ENCODE data around the gene MMP24OS.

The MMP24OS gene

GRCh38 chr20:35303382-35303734 is 25.4 kb upstream of the MMP24OS start:
- TF ChIP-seq MAX (IDR thresholded peaks at IDR 0.05): no peak
- no peak for TF ChIP-seq EGR1 (IDR thresholded peaks at IDR 0.05)
- no peak for TF ChIP-seq YY1 (IDR thresholded peaks at IDR 0.05; ENCODE audit: low read depth)
- no peak for TF ChIP-seq TEAD4 (IDR thresholded peaks at IDR 0.05)
- TF ChIP-seq FOXM1 (IDR thresholded peaks at IDR 0.05; ENCODE audit: borderline replicate concordance, low read depth): no peak
- no peak for TF ChIP-seq USF1 (IDR thresholded peaks at IDR 0.05)
- TF ChIP-seq NFIC (IDR thresholded peaks at IDR 0.05): no peak
- TF ChIP-seq CREB1 (IDR thresholded peaks at IDR 0.05; ENCODE audit: low read depth): no peak
- no peak for TF ChIP-seq EP300 (IDR thresholded peaks at IDR 0.05; ENCODE audit: borderline replicate concordance)
- no peak for TF ChIP-seq RAD21 (IDR thresholded peaks at IDR 0.05; ENCODE audit: low read depth)
- no peak for TF ChIP-seq ZBTB7A (IDR thresholded peaks at IDR 0.05; ENCODE audit: low read depth)
- no peak for TF ChIP-seq TCF12 (IDR thresholded peaks at IDR 0.05; ENCODE audit: low read depth)
- TF ChIP-seq CEBPB (IDR thresholded peaks at IDR 0.05): no peak
- TF ChIP-seq REST (IDR thresholded peaks at IDR 0.05; ENCODE audit: low read depth): no peak
- TF ChIP-seq TAF1 (IDR thresholded peaks at IDR 0.05; ENCODE audit: low read depth): no peak

GRCh38 chr20:35302421-35303335 is 24.8 kb upstream of the MMP24OS start:
- TF ChIP-seq USF1 (IDR thresholded peaks at IDR 0.05) (no peak), NFIC (IDR thresholded peaks at IDR 0.05) (no peak), TCF12 (IDR thresholded peaks at IDR 0.05; ENCODE audit: low read depth) (no peak), ZBTB7A (IDR thresholded peaks at IDR 0.05; ENCODE audit: low read depth) (no peak), MAX (IDR thresholded peaks at IDR 0.05) (no peak)

GRCh38 chr20:35301426-35301825 is 23.5 kb upstream of the MMP24OS start:
- TF ChIP-seq TCF12 (IDR thresholded peaks at IDR 0.05; ENCODE audit: low read depth) (no peak), USF1 (IDR thresholded peaks at IDR 0.05) (no peak), NFIC (IDR thresholded peaks at IDR 0.05) (no peak), FOXM1 (IDR thresholded peaks at IDR 0.05; ENCODE audit: borderline replicate concordance, low read depth) (no peak), EP300 (IDR thresholded peaks at IDR 0.05; ENCODE audit: borderline replicate concordance) (no peak), YY1 (IDR thresholded peaks at IDR 0.05; ENCODE audit: low read depth) (no peak), CREB1 (IDR thresholded peaks at IDR 0.05; ENCODE audit: low read depth) (no peak), TAF1 (IDR thresholded peaks at IDR 0.05; ENCODE audit: low read depth) (no peak), RAD21 (IDR thresholded peaks at IDR 0.05; ENCODE audit: low read depth) (no peak), MAX (IDR thresholded peaks at IDR 0.05) (no peak), CEBPB (IDR thresholded peaks at IDR 0.05) (no peak)

- TF ChIP-seq YY1 (IDR thresholded peaks at IDR 0.05; ENCODE audit: low read depth): no peak
- TF ChIP-seq EGR1 (IDR thresholded peaks at IDR 0.05): no peak
- TF ChIP-seq NFIC (IDR thresholded peaks at IDR 0.05): no peak
- TF ChIP-seq USF1 (IDR thresholded peaks at IDR 0.05): no peak
- no peak for TF ChIP-seq REST (IDR thresholded peaks at IDR 0.05; ENCODE audit: low read depth)
- TF ChIP-seq TCF12 (IDR thresholded peaks at IDR 0.05; ENCODE audit: low read depth): no peak
- no peak for TF ChIP-seq RAD21 (IDR thresholded peaks at IDR 0.05; ENCODE audit: low read depth)
- no peak for TF ChIP-seq CREB1 (IDR thresholded peaks at IDR 0.05; ENCODE audit: low read depth)
- TF ChIP-seq CEBPB (IDR thresholded peaks at IDR 0.05): no peak
- no peak for TF ChIP-seq TEAD4 (IDR thresholded peaks at IDR 0.05)
- TF ChIP-seq TAF1 (IDR thresholded peaks at IDR 0.05; ENCODE audit: low read depth): no peak
- no peak for TF ChIP-seq MAX (IDR thresholded peaks at IDR 0.05)
Observed at GRCh38 chr20:35300469-35301262, 22.7 kb upstream of the MMP24OS start.

Data from Ishikawa (cell line).